ENCODE results near the gene TMOD3.

The TMOD3 gene

DNA sequence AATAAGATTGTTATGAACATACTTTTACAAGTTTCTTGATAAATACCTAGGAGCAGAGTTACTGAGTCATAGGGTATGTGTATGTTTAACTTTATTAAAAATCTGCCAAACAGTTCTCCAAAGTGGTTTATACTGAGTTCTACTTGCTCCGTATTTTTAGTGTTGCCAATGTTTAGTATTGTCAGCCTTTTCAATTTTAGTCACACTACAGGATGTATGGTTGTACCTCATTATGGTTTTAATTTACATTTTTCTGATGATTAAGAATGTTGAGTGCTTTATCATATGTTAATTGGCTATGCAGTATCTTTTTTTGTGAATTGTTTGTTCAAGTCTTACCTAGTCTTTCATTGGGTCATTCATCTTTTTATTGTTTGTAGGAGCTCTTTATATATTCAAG lies 4.3 kb downstream of the TMOD3 start (continued):
- TF ChIP-seq ZNF670 (tag by site-specific recombination; IDR thresholded peaks at IDR 0.05; ENCODE audit: low read depth) (no peak), ZNF747 (tag by site-specific recombination; IDR thresholded peaks at IDR 0.05) (no peak), ZNF654 (tag by site-specific recombination; IDR thresholded peaks at IDR 0.05; ENCODE audit: low read depth) (no peak), ZNF664 (tag by site-specific recombination; IDR thresholded peaks at IDR 0.05) (no peak), ZNF138 (tag by site-specific recombination; IDR thresholded peaks at IDR 0.05; ENCODE audit: borderline replicate concordance) (no peak)
- TF ChIP-seq, protein P1, sequence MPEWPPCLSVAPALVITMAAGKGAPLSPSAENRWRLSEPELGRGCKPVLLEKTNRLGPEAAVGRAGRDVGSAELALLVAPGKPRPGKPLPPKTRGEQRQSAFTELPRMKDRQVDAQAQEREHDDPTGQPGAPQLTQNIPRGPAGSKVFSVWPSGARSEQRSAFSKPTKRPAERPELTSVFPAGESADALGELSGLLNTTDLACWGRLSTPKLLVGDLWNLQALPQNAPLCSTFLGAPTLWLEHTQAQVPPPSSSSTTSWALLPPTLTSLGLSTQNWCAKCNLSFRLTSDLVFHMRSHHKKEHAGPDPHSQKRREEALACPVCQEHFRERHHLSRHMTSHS (tag by site-specific recombination; IDR thresholded peaks at IDR 0.05): no peak

DNA sequence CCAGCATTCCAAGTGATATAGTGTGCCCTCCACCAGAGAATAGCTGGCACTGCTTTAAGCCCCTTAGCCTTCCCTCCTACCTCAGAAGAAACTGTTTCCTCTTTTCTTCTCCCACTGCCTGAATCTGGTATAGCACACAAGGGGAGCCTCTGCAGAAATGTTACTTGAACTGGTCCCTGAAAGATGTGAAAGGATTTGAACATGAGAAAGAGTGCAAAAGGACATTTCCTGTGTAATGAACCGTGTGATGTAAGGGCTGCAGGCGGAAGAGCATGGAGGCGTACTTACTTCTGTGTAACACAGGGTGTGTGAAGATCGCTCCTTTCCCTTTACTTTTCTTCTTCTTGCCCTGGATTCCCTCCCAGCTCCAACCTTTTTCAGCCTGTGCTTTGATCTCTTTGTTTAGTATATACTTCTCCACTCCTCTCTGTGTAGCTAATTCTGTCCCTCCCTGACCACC lies 8.4 kb downstream of the TMOD3 start:
- POLR2A ChIA-PET: interaction anchor here (1.3 kb wide), 1 partner anchor 8 kb away, joined by 4 read pairs; the partner anchor contains the start of gene TMOD3
- Histone ChIP-seq H3K4me1 (ENCODE audit: control insufficient read depth, insufficient read depth, low read length) (peaks cover 16% of the 10 kb centered on the region), H3K27ac (ENCODE audit: extremely low read depth, low read depth, low read length) (no peak overlapping the region), H3K4me3 (ENCODE audit: low read depth, low read length) (no peak overlapping the region), H3K9me3 (ENCODE audit: control insufficient read depth, insufficient read depth, low read depth, low read length) (no peaks in the 10 kb centered on the region), H3K36me3 (ENCODE audit: control insufficient read depth in 2 of 2, insufficient read depth in 1 of 2, low read length in 2 of 2) (no peaks in the 10 kb centered on the region)
- CTCF ChIA-PET: no interaction called here
- no peak for TF ChIP-seq TCF7L2 (IDR thresholded peaks at IDR 0.05; ENCODE audit: borderline replicate concordance, low read depth, low read length)
- no peak for TF ChIP-seq ZNF24 (tag by site-specific recombination; IDR thresholded peaks at IDR 0.05)
- TF ChIP-seq, protein P2, sequence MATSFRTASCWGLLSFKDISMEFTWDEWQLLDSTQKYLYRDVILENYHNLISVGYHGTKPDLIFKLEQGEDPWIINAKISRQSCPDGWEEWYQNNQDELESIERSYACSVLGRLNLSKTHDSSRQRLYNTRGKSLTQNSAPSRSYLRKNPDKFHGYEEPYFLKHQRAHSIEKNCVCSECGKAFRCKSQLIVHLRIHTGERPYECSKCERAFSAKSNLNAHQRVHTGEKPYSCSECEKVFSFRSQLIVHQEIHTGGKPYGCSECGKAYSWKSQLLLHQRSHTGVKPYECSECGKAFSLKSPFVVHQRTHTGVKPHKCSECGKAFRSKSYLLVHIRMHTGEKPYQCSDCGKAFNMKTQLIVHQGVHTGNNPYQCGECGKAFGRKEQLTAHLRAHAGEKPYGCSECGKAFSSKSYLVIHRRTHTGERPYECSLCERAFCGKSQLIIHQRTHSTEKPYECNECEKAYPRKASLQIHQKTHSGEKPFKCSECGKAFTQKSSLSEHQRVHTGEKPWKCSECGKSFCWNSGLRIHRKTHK (tag by site-specific recombination; IDR thresholded peaks at IDR 0.05): no peak
- peak; percentile 54; the same call in 1 of the 2 replicates for TF ChIP-seq ZBTB17 (tag by site-specific recombination; IDR thresholded peaks at IDR 0.05)
- 0 out of 2 replicates have a peak, but pooled peaks have one; percentile 60 for TF ChIP-seq ZNF341 (tag by site-specific recombination; IDR thresholded peaks at IDR 0.05; ENCODE audit: low read depth)
- 0 out of 2 replicates have a peak, but pooled peaks have one; percentile 43 for TF ChIP-seq SP7 (tag by site-specific recombination; IDR thresholded peaks at IDR 0.05)
- 0 out of 2 replicates have a peak, but pooled peaks have one; percentile 11 for TF ChIP-seq GLIS1 (tag by site-specific recombination; IDR thresholded peaks at IDR 0.05)
- TF ChIP-seq, protein P3, sequence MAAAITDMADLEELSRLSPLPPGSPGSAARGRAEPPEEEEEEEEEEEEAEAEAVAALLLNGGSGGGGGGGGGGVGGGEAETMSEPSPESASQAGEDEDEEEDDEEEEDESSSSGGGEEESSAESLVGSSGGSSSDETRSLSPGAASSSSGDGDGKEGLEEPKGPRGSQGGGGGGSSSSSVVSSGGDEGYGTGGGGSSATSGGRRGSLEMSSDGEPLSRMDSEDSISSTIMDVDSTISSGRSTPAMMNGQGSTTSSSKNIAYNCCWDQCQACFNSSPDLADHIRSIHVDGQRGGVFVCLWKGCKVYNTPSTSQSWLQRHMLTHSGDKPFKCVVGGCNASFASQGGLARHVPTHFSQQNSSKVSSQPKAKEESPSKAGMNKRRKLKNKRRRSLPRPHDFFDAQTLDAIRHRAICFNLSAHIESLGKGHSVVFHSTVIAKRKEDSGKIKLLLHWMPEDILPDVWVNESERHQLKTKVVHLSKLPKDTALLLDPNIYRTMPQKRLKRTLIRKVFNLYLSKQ (tag by site-specific recombination; IDR thresholded peaks at IDR 0.05; ENCODE audit: borderline replicate concordance): no peak
- TF ChIP-seq ZNF184 (tag by site-specific recombination; IDR thresholded peaks at IDR 0.05): no peak
- TF ChIP-seq, protein P4, sequence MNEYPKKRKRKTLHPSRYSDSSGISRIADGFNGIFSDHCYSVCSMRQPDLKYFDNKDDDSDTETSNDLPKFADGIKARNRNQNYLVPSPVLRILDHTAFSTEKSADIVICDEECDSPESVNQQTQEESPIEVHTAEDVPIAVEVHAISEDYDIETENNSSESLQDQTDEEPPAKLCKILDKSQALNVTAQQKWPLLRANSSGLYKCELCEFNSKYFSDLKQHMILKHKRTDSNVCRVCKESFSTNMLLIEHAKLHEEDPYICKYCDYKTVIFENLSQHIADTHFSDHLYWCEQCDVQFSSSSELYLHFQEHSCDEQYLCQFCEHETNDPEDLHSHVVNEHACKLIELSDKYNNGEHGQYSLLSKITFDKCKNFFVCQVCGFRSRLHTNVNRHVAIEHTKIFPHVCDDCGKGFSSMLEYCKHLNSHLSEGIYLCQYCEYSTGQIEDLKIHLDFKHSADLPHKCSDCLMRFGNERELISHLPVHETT (tag by site-specific recombination; IDR thresholded peaks at IDR 0.05): no peak
- TF ChIP-seq ZNF768 (tag by site-specific recombination; IDR thresholded peaks at IDR 0.05): no peak
- peak; percentile 39; the same call in 1 of the 2 replicates for TF ChIP-seq FEZF1 (tag by site-specific recombination; IDR thresholded peaks at IDR 0.05)
- no peak for TF ChIP-seq GFI1B (tag by site-specific recombination; IDR thresholded peaks at IDR 0.05)
- TF ChIP-seq RBAK (tag by site-specific recombination; IDR thresholded peaks at IDR 0.05): no peak
- TF ChIP-seq ZSCAN30 (tag by site-specific recombination; IDR thresholded peaks at IDR 0.05): no peak
- no peak for TF ChIP-seq EGR2 (tag by site-specific recombination; IDR thresholded peaks at IDR 0.05; ENCODE audit: low read depth)
- TF ChIP-seq, protein P5, sequence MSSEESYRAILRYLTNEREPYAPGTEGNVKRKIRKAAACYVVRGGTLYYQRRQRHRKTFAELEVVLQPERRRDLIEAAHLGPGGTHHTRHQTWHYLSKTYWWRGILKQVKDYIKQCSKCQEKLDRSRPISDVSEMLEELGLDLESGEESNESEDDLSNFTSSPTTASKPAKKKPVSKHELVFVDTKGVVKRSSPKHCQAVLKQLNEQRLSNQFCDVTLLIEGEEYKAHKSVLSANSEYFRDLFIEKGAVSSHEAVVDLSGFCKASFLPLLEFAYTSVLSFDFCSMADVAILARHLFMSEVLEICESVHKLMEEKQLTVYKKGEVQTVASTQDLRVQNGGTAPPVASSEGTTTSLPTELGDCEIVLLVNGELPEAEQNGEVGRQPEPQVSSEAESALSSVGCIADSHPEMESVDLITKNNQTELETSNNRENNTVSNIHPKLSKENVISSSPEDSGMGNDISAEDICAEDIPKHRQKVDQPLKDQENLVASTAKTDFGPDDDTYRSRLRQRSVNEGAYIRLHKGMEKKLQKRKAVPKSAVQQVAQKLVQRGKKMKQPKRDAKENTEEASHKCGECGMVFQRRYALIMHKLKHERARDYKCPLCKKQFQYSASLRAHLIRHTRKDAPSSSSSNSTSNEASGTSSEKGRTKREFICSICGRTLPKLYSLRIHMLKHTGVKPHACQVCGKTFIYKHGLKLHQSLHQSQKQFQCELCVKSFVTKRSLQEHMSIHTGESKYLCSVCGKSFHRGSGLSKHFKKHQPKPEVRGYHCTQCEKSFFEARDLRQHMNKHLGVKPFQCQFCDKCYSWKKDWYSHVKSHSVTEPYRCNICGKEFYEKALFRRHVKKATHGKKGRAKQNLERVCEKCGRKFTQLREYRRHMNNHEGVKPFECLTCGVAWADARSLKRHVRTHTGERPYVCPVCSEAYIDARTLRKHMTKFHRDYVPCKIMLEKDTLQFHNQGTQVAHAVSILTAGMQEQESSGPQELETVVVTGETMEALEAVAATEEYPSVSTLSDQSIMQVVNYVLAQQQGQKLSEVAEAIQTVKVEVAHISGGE (tag by site-specific recombination; conservative IDR thresholded peaks at IDR 0.05; ENCODE audit: low read depth): peak; percentile 77
- no peak for TF ChIP-seq ZNF558 (tag by site-specific recombination; IDR thresholded peaks at IDR 0.05)
- no peak for TF ChIP-seq ZNF596 (tag by site-specific recombination; IDR thresholded peaks at IDR 0.05)
- TF ChIP-seq SP3 (tag by site-specific recombination; IDR thresholded peaks at IDR 0.05): no peak
- peak; percentile 37; the same call in 1 of the 2 replicates for TF ChIP-seq PRDM1 (tag by site-specific recombination; IDR thresholded peaks at IDR 0.05)
- 0 out of 2 replicates have a peak, but pooled peaks have one; percentile 46 for TF ChIP-seq ZNF366 (tag by site-specific recombination; conservative IDR thresholded peaks at IDR 0.05)
- TF ChIP-seq ZNF747 (tag by site-specific recombination; IDR thresholded peaks at IDR 0.05): no peak
- no peak for TF ChIP-seq ZNF175 (tag by site-specific recombination; IDR thresholded peaks at IDR 0.05)
- TF ChIP-seq OVOL3 (tag by site-specific recombination; IDR thresholded peaks at IDR 0.05): no peak

Data from HEK293 (cell line).